HEK293 (cell line): ENCODE results near the gene ZIC4.

Experiments
- ATF2 ChIP-seq: fragments of 450-650 bp; formaldehyde crosslinking; IDR thresholded peaks from 2 replicates; pipeline ENCODE4 v1.5.1; 2016; ENCODE audit warnings: missing biosample characterization, missing genetic modification characterization, low read depth
- BCL11A ChIP-seq: fragments of 450-650 bp; formaldehyde crosslinking; IDR thresholded peaks from 2 replicates; pipeline ENCODE4 v1.5.1; 2016; ENCODE audit warnings: low read depth, missing biosample characterization, missing genetic modification characterization
- IKZF3 ChIP-seq: fragments of 450-650 bp; IDR thresholded peaks from 2 replicates; pipeline ENCODE4 v1.5.0; 2018; ENCODE audit warnings: missing biosample characterization, mild to moderate bottlenecking, missing genetic modification characterization, moderate library complexity
- PBX3 ChIP-seq: sonication (generic); formaldehyde crosslinking; IDR thresholded peaks from 2 replicates; pipeline ENCODE4 v1.8.1; 2022; ENCODE audit warnings: mild to moderate bottlenecking, moderate library complexity, missing genetic modification reagents
- ZBTB1 ChIP-seq: fragments of 450-650 bp; formaldehyde crosslinking; IDR thresholded peaks from 2 replicates; pipeline ENCODE4 v1.5.1; 2016; ENCODE audit warnings: missing biosample characterization, missing genetic modification characterization
- ZNF518A ChIP-seq: fragments of 450-650 bp; formaldehyde crosslinking; conservative IDR thresholded peaks from 2 replicates; pipeline ENCODE4 v1.5.1; 2016; ENCODE audit warnings: low read depth, missing biosample characterization, missing genetic modification characterization
- ZNF561 ChIP-seq: fragments of 450-650 bp; IDR thresholded peaks from 2 replicates; pipeline ENCODE4 v1.5.1; 2018; ENCODE audit warnings: missing biosample characterization, missing genetic modification characterization, borderline replicate concordance
- ZNF629 ChIP-seq: fragments of 450-650 bp; formaldehyde crosslinking; IDR thresholded peaks from 2 replicates; pipeline ENCODE4 v1.5.1; 2017; ENCODE audit warnings: missing biosample characterization, missing genetic modification characterization
- ZNF639 ChIP-seq: fragments of 450-650 bp; formaldehyde crosslinking; IDR thresholded peaks from 2 replicates; pipeline ENCODE4 v1.5.1; 2016; ENCODE audit warnings: missing biosample characterization, missing genetic modification characterization

- TF ChIP-seq ATF2 (tag by site-specific recombination) (no peak), ZNF639 (tag by site-specific recombination) (no peak), PBX3 (CRISPR knock-in tag) (no peak), IKZF3 (tag by site-specific recombination) (no peak), ZNF629 (tag by site-specific recombination) (no peak), BCL11A (tag by site-specific recombination) (no peak), ZNF518A (tag by site-specific recombination) (no peak), ZBTB1 (tag by site-specific recombination) (no peak), ZNF561 (tag by site-specific recombination) (no peak)
Observed at GRCh38 chr3:147413686-147414389, 7.5 kb upstream of the ZIC4 start.
